MCF 10A (cell line): ENCODE results near the gene PDGFB. TPM values are rescaled to one million over a fixed set of nuclear protein-coding genes. Genes with fewer than 3 reads are reported as not detected.

Experiments
- BruUV-seq: library from RNA; stranded (reverse); fragments of 400-500 nt; replicated peaks from 2 replicates; lab custom pipeline; 2021; lab: Mats Ljungman, UMichigan
- CTCF ChIA-PET: fragments of 300-600 bp; sonication (Branson Sonifier 250); formaldehyde crosslinking; extraction: SDS; loops from one replicate; lab custom pipeline; 2021; ENCODE audit warnings: antibody characterized with exemption, inconsistent platforms; lab: Yijun Ruan, JAX
- POLR2A ChIA-PET: fragments of 300-600, 350-650 bp; sonication (Branson Sonifier 250); formaldehyde crosslinking; extraction: SDS; loops from one replicate; lab custom pipeline; 2020; ENCODE audit warnings: antibody characterized with exemption, inconsistent platforms; lab: Yijun Ruan, JAX
- DNase-seq: peaks from one replicate; pipeline ENCODE4 v3.0.0-alpha.2; 2018; ENCODE audit not compliant: unreplicated experiment
- H3K27ac Mint-ChIP-seq: one replicate; pipeline ENCODE4 v1.8.0; 2022; ENCODE audit warnings: mild to moderate bottlenecking, low read depth, mixed read lengths; ENCODE audit not compliant: unreplicated experiment
- H3K27me3 Mint-ChIP-seq: one replicate; pipeline ENCODE4 v1.8.0; 2022; ENCODE audit warnings: mixed read lengths; ENCODE audit not compliant: insufficient read depth, unreplicated experiment
- H3K36me3 Mint-ChIP-seq: one replicate; pipeline ENCODE4 v1.8.0; 2022; ENCODE audit warnings: mild to moderate bottlenecking, moderate library complexity, mixed read lengths; ENCODE audit not compliant: insufficient read depth, unreplicated experiment
- H3K4me1 Mint-ChIP-seq: one replicate; pipeline ENCODE4 v1.8.0; 2022; ENCODE audit warnings: mixed read lengths; ENCODE audit not compliant: insufficient read depth, unreplicated experiment
- H3K4me3 Mint-ChIP-seq: one replicate; pipeline ENCODE4 v1.8.0; 2022; ENCODE audit warnings: mild to moderate bottlenecking, moderate library complexity, mixed read lengths; ENCODE audit not compliant: unreplicated experiment
- H3K9me3 Mint-ChIP-seq: one replicate; pipeline ENCODE4 v1.8.0; 2022; ENCODE audit warnings: mixed read lengths; ENCODE audit not compliant: unreplicated experiment
- intact Hi-C: fragments of 100-400 bp; cut with micrococcal nuclease; formaldehyde crosslinking; loops from 2 replicates; pipeline ENCODE4 v1.14.1; 2022
- total RNA-seq: library from RNA; stranded (reverse); gene quantifications from 2 replicates; pipeline ENCODE4 v1.2.3, GENCODE V29; 2022
- TF ChIP-seq, protein P1 (sequence below): fragments of 200-600 bp; IDR thresholded peaks from one replicate; pipeline ENCODE4 v1.8.0; 2022; ENCODE audit warnings: antibody characterized with exemption, mild to moderate bottlenecking; ENCODE audit not compliant: unreplicated experiment

The PDGFB gene
- total RNA-seq, 1 experiment from 2014 or later: 0.37 TPM

GRCh38 chr22:39259666-39260065 is 14.9 kb upstream of the PDGFB start:
- H3K9me3 Mint-ChIP-seq: no peaks in the 10 kb centered on the region
- H3K4me1 Mint-ChIP-seq: peaks cover 12% of the 10 kb centered on the region
- TF ChIP-seq, protein P1, sequence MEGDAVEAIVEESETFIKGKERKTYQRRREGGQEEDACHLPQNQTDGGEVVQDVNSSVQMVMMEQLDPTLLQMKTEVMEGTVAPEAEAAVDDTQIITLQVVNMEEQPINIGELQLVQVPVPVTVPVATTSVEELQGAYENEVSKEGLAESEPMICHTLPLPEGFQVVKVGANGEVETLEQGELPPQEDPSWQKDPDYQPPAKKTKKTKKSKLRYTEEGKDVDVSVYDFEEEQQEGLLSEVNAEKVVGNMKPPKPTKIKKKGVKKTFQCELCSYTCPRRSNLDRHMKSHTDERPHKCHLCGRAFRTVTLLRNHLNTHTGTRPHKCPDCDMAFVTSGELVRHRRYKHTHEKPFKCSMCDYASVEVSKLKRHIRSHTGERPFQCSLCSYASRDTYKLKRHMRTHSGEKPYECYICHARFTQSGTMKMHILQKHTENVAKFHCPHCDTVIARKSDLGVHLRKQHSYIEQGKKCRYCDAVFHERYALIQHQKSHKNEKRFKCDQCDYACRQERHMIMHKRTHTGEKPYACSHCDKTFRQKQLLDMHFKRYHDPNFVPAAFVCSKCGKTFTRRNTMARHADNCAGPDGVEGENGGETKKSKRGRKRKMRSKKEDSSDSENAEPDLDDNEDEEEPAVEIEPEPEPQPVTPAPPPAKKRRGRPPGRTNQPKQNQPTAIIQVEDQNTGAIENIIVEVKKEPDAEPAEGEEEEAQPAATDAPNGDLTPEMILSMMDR: no peak
- ChIA-PET CTCF (interaction anchor here (0.7 kb wide), 3 partner anchors 9 to 104 kb away, joined by 3 to 5 read pairs (median 3); no protein-coding TSS in a partner anchor), POLR2A (interaction anchor here (0.6 kb wide), 1 partner anchor 134 kb away, joined by 3 read pairs; no protein-coding TSS in a partner anchor)
- no peak overlapping the region for H3K27ac Mint-ChIP-seq
- H3K27me3 Mint-ChIP-seq: no peaks in the 10 kb centered on the region
- no peak for DNase-seq
- BruUV-seq: no TSS peak
- no peak overlapping the region for H3K4me3 Mint-ChIP-seq
- intact Hi-C loops: no loop called here
- H3K36me3 Mint-ChIP-seq: no peaks in the 10 kb centered on the region

DNA sequence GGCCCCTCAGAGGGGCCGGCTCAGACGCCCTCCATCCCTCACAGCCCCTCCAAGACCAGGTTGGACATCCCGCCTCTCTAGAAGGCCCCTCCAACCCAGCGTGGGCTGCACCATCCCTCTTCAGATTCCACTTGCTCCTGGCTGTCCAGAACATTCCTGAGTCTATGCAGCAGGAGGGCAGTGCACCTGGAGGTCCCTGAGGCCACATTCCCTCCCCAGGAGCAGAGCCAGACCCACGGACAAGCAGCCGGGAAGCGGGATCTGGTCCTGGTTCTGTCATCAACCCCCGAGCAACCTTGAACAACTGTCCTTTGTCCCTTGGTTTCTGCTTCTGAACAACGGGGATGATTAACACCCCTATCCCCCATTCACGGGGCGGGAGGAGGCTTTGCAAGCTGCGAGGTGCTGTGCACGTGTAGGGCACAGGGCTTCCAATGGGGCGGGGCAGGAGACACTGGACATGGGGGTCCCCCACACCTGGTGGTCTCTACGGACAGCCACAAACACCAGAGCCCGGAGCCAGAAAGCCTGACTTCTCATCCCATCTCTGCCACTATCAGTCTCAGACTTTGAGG is 13.2 kb upstream of the PDGFB start:
- BruUV-seq: no TSS peak
- POLR2A ChIA-PET: interaction anchor here (0.6 kb wide), 1 partner anchor 39 kb away, joined by 4 read pairs; no protein-coding TSS in a partner anchor
- Mint-ChIP-seq H3K4me3 (no peak overlapping the region), H3K27ac (no peak overlapping the region), H3K9me3 (no peaks in the 10 kb centered on the region), H3K27me3 (no peaks in the 10 kb centered on the region), H3K36me3 (no peaks in the 10 kb centered on the region), H3K4me1 (peaks cover 14% of the 10 kb centered on the region)
- CTCF ChIA-PET: interaction anchor here (0.8 kb wide), 1 partner anchor 190 kb away, joined by 3 read pairs; no protein-coding TSS in a partner anchor
- no peak for DNase-seq
- intact Hi-C loops: no loop called here
- TF ChIP-seq, protein P1: no peak

DNA sequence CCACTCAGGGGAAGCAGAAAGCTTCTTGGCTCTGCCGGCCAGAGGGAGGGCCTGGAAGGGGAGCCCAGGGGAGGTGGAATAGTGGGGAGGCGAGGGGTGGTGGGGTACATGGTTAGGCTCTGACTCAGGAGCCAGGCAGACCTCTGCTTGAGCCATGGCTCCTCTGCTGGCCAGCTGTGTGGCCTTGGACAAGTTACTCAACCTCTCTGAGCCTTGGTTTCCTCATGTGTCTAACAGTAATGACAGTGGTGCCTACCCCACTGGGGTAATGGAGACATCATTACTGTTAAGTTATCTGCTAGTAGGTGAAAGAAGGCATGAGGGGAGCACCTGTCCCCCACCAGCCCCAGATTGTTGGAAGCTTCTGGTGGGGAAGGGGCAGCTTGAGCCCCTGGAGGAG is 12.2 kb upstream of the PDGFB start:
- H3K36me3 Mint-ChIP-seq: no peaks in the 10 kb centered on the region
- TF ChIP-seq, protein P1: no peak
- ChIA-PET POLR2A (interaction anchor here (0.6 kb wide), 1 partner anchor 61 kb away, joined by 3 read pairs; no protein-coding TSS in a partner anchor), CTCF (interaction anchor here (0.8 kb wide), 1 partner anchor 189 kb away, joined by 3 read pairs; no protein-coding TSS in a partner anchor)
- no peak overlapping the region for H3K4me3 Mint-ChIP-seq
- H3K9me3 Mint-ChIP-seq: no peaks in the 10 kb centered on the region
- no TSS peak for BruUV-seq
- peaks cover 21% of the 10 kb centered on the region for H3K4me1 Mint-ChIP-seq
- no peak for DNase-seq
- no peak overlapping the region for H3K27ac Mint-ChIP-seq
- H3K27me3 Mint-ChIP-seq: no peaks in the 10 kb centered on the region
- intact Hi-C loops: no loop called here

DNA sequence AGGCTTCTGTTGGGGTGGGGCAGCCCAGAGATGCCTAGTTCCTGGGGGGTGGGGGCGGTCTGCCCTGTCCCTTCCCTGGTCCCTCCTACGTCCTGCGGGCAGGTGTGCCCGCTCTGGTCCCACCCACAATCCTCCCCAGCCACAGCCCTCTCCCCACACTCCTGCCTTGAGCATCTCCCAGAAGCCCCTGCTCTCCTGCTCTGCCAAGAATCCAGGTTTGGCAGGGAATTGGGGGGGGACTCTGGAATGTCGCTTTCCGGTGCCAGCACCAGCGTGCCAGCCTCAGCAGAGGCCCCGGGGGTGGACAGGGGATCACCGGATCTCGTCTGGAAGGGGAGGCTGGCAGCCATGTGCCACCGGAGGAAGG is 11.4 kb upstream of the PDGFB start:
- Mint-ChIP-seq H3K27me3 (no peaks in the 10 kb centered on the region), H3K4me3 (no peak overlapping the region), H3K4me1 (peaks cover 21% of the 10 kb centered on the region), H3K9me3 (no peaks in the 10 kb centered on the region), H3K36me3 (no peaks in the 10 kb centered on the region), H3K27ac (no peak overlapping the region)
- no TSS peak for BruUV-seq
- CTCF ChIA-PET: no interaction called here
- DNase-seq: no peak
- POLR2A ChIA-PET: no interaction called here
- TF ChIP-seq, protein P1: no peak
- intact Hi-C loops: no loop called here
